HG03045 (cell line): Measurements from ENCODE around the gene PITX3.
A peak's percentile ranks its signal among the peaks of the same experiment; 100 is the strongest.
"Not testable (repeated sequence)": the region's sequence is repeated elsewhere in the genome, so short reads cannot be mapped to it uniquely, and the experiment has no call there.

Source experiments
- ATAC-seq: cut with Tn5 transposase; IDR thresholded peaks from one replicate; pipeline ENCODE4 v1.9.1; 2021; ENCODE audit warnings: mild to moderate bottlenecking, moderate library complexity; ENCODE audit not compliant: unreplicated experiment

The PITX3 gene

GRCh38 chr10:102229810-102230263, 11.5 kb downstream of the PITX3 start:
- no peak for ATAC-seq

GRCh38 chr10:102227050-102227449, 14.3 kb downstream of the PITX3 start:
- no peak for ATAC-seq

GRCh38 chr10:102226542-102226870, 14.8 kb downstream of the PITX3 start:
- no peak for ATAC-seq

GRCh38 chr10:102225646-102226541, 15.4 kb downstream of the PITX3 start, which contains the start of gene ELOVL3:
ELOVL3 (plus strand) TSS chr10:102226299; CDS start chr10:102226549, 250 bp downstream.
- ATAC-seq: peak; percentile 94

GRCh38 chr10:102222797-102223196, 18.5 kb downstream of the PITX3 start:
- ATAC-seq: no peak

- no peak for ATAC-seq
Observed at GRCh38 chr10:102220612-102221011, 20.7 kb downstream of the PITX3 start.

GRCh38 chr10:102219370-102219769, 21.9 kb downstream of the PITX3 start:
- ATAC-seq: no peak

GRCh38 chr10:102213599-102213998, 27.7 kb downstream of the PITX3 start:
- not testable (repeated sequence) for ATAC-seq

GRCh38 chr10:102211615-102212299, 29.6 kb downstream of the PITX3 start:
- no peak for ATAC-seq

- ATAC-seq: no peak
Observed at GRCh38 chr10:102208311-102209035, 32.8 kb downstream of the PITX3 start.

GRCh38 chr10:102202386-102202785, 38.9 kb downstream of the PITX3 start:
- ATAC-seq: no peak

GRCh38 chr10:102200751-102201640, 40.3 kb downstream of the PITX3 start:
- ATAC-seq: no peak

GRCh38 chr10:102198027-102198426, 43.3 kb downstream of the PITX3 start:
- no peak for ATAC-seq

GRCh38 chr10:102196893-102197292, 44.4 kb downstream of the PITX3 start:
- no peak for ATAC-seq

- no peak for ATAC-seq
Observed at GRCh38 chr10:102195296-102195870, 45.9 kb downstream of the PITX3 start.

GRCh38 chr10:102191956-102192355, 49.4 kb downstream of the PITX3 start:
- ATAC-seq: no peak

- not testable (repeated sequence) for ATAC-seq
Observed at GRCh38 chr10:102188941-102189898, 52.1 kb downstream of the PITX3 start.

GRCh38 chr10:102188298-102188940, 52.9 kb downstream of the PITX3 start:
- no peak for ATAC-seq
